ENCODE data around the gene BEND5.

BEND5 gene

DNA sequence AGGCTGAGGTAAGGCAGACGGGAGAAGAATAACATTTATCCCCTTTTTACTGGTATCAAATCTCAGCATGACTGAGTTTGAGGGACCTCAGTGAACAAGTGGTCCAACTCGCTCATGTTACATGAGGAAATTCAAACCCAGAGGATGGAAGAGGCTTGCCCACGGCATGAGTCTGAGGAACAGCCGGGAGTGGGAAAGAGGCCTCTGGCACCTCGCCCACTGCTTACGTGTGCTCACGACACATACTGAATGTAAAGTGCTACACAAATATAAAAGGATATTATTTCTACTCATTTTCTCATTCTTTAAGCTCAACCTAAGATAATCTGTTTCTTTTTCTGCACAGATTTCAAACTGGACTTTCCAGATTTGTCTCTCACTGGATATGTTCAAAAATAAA lies 14.7 kb downstream of the BEND5 start:
- DNase-seq, result no peak

- no peak for DNase-seq
Measured at GRCh38 chr1:48761411-48761810, 15.3 kb downstream of the BEND5 start.

DNA sequence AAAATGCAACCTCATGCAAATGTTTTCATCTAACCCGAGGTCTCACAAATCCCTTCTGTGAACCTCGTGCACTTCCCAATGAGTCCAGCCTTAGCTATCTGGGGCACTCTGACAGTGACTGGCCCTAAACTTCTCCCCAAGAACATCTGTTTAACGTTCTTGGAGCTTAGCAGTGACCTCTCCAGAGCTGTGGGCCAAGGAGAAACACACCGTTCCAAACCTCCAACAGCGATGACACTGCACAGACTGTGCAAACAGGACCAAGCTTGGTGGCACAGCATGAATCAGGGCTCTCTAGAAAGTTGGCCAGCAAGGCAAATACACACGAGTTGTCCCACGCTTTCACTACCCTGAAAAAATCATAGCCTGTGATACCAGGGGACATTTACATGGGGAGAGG lies 15.8 kb downstream of the BEND5 start:
- DNase-seq, result no peak

DNA sequence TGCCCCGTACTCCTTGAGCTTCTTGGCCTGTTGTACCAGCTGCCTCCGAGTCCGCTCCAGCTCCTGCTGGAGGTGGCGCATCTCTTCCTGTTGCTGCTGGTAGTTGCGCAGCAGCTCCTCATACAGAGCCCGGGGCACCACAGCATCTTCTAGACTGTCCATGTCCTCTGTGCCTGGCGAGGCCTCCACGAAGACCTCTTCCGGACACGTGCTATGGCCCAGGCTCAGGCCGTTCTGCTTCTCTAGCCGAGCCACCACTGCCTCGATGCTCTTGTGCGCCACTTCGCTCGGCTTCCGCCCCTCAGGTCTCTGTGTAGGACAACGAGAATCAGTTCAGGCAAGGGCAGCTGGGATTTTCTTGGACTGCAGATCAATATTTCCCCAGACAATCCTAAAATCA lies 17.7 kb downstream of the BEND5 start:
- no peak for DNase-seq

- no peak for DNase-seq
Measured at GRCh38 chr1:48757363-48757762, 19.3 kb downstream of the BEND5 start.

DNA sequence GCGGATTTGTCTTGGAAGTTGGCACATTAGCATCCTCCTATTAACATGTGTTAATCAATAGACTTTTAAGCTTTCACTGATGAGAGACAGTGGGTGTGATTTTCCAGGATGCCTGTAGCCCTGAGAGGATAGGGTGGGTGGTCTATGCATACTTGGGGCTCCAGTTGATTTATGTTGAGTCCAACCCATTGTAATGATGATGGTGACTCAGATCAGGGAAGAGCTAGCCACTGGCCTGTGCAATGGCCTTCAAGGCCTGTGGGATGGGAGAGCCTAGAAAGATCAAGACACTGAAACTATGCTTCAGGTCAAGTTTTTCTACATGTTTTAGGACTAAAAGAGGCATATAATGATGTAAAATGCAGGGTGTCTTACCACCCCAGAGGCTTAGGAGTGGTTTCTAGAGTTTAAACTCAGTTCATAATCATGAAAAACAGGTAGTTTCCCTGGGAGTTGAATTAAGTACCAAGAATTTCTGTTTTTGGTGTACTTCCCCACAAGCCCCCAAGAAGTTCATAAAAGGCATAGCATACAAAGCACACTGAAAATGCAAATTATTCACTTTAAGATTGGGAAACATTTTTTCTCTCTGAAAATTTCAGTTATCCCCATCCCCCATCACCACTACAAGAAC lies 19.9 kb downstream of the BEND5 start:
- no peak for DNase-seq

DNA sequence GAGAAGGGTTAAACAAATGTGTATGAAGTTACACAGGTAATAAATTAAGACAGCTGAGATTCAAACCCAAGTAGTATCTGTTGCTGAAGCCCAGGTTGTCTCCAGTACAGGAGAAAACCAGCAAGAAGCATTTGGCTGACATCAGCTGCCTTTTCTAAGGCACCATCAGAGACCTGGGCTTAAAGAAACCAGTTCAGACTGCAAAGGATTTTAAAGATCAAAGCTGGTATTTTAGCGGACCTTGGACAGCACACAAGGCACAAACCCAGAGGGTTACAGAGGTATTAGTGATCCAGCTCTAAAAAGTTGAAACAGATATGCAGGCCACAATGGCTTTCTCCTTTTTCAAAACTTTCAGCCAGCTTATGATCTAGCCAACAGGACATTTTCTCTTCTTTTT lies 23.4 kb downstream of the BEND5 start:
- no peak for DNase-seq

DNA sequence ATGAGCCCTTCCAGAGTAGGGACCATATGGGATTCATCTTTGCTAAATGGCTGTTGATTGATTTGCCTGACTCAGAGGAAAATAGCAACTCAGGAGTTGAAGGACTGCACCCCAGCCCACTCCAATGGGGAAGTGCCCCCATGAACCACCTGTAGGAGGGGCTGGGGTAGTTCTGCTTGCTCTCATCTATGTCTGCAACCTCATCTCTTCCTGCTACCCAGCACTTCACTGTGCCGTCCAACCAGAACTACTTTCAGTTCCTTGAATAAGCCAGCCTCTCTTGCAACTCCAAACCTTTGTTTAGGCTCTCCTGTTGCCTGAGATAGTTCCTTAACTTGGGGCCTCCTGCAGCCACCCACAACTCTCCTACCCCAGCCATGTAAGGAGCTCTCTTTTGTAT lies 26.6 kb downstream of the BEND5 start:
- DNase-seq, result peak; percentile 20 to 28 (median 25)

GRCh38 chr1:48749068-48749467 lies 27.6 kb downstream of the BEND5 start:
- no peak for DNase-seq

DNA sequence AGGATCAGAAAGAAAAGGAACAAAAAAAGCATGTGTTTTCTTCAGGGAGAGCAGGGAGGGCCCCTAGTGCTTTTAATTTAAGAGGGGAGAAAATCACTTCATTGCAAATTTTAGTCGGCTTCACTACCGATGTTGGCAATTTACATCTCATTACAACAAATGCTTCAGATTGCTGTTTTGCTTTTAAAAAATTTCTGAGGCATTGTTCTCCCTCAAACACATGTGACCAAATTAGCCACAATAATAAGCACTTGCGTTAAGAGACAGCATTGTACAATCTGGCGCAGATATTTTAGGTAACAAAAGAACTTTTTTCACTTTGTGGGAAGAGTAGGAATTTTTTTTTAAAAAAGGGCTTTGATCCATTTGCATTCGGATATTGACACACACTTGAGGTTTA lies 29.8 kb downstream of the BEND5 start:
- DNase-seq, result no peak

DNA sequence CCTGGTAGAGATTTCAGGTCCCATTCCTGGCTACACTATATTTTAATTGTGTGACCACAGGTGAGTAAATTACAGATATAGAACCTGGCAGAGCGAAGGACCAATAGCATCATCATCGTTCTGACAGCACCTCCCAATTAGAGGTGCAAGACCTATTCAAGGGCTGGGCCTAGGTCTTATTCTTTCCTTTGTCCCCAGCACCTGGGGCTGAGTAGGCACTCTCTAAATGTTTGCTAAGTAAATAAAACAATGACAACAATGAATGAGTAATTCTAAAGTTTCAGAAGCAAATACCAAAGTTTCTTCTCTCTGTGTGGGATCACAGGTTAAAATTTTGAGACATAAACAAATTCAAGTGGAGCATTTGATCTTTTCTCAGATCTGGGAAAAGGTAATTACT lies 32.7 kb downstream of the BEND5 start:
- DNase-seq, result no peak

- no peak for DNase-seq
Measured at GRCh38 chr1:48743480-48743879, 33.2 kb downstream of the BEND5 start.

DNA sequence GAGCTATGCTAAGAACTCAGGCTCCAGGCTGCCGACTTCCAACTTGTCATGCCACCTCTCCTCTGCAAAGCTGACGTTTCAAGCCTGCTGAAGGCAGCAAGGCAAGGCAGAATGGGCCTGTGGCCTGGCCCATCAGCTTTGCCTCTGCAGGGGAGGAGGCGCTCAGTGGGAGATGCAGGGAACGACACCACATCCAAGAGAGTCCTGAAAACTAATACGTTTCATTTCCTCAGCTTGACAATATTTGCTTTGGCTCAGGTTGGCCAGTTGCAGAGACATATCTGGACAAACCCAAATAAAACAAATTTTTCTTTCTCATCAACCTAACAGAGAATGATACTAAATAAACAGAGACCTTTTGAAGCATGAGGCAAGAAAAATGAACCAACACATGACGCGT lies 35.3 kb downstream of the BEND5 start:
- DNase-seq, result no peak

- no peak for DNase-seq
Measured at GRCh38 chr1:48740621-48741020, 36.1 kb downstream of the BEND5 start.

GRCh38 chr1:48739091-48739490 lies 37.6 kb downstream of the BEND5 start:
- no peak for DNase-seq

- DNase-seq, result peak; percentile 54 to 59 (median 56)
Measured at GRCh38 chr1:48738356-48738755, 38.3 kb downstream of the BEND5 start.

- DNase-seq, result no peak
Measured at GRCh38 chr1:48735796-48736195, 40.9 kb downstream of the BEND5 start.

- DNase-seq, result no peak
Measured at GRCh38 chr1:48730164-48730910, 46.4 kb downstream of the BEND5 start.

DNA sequence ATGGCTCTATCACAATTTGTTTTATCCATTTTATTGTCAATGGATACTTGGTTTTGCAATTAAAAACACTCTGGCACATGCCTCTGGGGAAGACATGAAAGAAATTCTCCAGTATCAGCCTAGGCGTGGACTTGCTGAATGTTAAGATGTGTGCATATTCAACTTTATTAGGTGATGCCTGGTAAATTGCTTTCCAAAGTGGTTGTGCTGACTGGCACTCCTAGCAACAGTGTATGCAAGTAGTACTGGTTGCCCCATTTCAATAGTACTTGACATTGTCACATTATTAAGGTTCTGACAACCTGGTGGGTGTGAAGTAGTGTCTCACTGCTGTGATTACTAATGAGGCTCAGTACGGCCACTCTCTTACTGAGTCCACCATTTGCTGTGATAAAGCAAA lies 48.1 kb downstream of the BEND5 start:
- no peak for DNase-seq

GRCh38 chr1:48726557-48727215 lies 50.0 kb downstream of the BEND5 start:
- DNase-seq, result no peak

DNA sequence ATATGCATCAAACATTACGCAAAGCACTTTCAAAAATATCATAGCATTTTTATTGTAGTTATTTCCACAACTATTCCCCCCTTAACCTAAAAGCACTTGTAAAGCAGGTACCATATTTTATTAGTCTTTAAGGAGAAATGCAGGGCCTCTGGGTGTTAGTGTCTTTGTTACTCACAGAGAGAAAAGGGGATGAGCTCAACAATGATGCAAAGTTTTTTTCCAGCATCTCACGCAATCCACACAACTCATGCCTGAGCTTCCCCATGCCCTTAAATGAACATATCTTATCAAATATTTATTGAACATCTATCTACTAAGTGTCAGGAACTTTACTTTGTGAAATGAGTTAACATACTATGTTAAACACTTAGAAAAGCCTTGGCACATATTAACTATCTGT lies 50.6 kb downstream of the BEND5 start:
- no peak for DNase-seq

DNA sequence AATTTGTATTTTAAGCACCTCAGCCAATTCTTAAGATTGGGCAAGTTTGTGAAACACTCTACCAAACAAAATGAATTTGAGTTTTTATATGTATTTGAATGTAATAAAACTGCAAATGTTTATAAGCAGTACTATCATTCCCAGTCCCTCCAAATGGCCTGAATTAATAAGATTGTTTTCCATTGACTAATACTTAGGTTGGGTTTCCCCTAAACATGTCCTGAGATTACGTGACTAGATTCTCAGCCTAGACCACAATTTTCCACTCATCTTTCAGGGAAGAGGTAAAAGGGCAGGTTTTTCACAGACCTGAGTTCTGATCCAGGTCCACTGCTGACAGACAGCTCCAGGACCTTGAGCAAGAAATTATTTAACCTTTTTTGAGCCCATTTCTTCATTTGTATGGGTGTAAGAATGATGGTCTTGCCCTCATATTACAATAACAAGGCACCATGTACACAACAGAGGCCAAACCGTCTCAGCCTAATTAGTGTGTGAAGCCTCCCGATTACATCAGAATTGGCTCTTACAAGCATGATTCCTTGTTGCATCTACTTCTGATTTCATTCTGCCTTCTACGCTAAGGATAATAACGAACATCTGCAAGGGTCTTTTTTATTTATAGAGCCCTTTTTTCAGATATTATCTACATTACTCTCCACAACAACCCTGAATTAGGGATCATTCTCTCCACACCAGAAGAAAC lies 51.2 kb downstream of the BEND5 start:
- no peak for DNase-seq

DNA sequence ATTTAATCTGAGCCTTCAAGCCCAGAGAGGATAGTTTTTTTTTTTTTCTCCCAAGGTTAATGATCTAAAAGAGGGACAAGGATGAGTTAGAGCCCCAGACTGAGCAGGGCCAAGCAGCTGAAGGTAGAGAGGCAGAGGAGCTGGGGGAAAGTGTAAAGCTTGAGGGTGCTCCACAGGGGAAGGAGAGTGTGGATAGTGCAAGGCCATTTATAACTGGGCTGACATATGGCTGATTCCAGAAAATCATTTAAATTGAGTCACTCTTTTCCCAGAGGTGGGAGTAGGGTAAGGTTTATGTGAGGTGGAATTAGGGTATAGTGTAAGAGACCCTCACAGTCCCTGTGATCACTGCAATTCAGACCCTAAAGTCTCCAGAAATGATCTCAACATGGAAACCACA lies 55.8 kb downstream of the BEND5 start:
- DNase-seq, result no peak

DNA sequence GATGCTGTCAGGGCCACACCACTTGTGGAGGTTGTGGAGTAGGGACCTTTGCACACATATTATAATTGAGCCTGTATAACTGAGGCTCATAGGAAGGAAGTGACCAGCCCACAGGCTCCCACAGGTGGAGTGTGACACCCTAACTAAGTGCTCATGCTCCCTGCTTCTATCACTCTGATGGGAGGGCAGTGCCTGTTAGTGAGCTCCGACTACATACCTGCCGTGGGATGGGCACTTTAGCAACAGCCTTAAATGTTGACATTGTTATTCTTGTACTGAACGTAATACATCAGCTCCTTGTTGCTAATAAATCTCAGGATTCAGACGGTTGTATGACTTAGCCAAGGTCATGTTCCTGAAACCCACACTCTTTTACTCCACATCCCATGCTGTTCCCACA lies 58.0 kb downstream of the BEND5 start:
- no peak for DNase-seq
